K562 (cell line): ENCODE results near the gene RBX1. TPM values are rescaled to one million over a fixed set of nuclear protein-coding genes. Genes with fewer than 3 reads are reported as not detected.

Experiments used
- ATAC-seq: fragments of 200-7000 bp; cut with Tn5 transposase; 3 replicates; pipeline ENCODE4 v1.9.1; 2020; ENCODE audit warnings: moderate library complexity
- BruUV-seq: library from RNA; stranded (reverse); fragments of 400-500 nt; replicated peaks from 2 replicates; lab custom pipeline; 2021; lab: Mats Ljungman, UMichigan
- CTCF ChIA-PET: fragments of 300-600 bp; formaldehyde crosslinking; extraction: SDS; loops from one replicate; lab custom pipeline; 2021; ENCODE audit warnings: low intra/inter-chr PET ratio; lab: Yijun Ruan, JAX
- POLR2A ChIA-PET: fragments of 300-600, 350-650 bp; sonication (Branson Sonifier 250); formaldehyde crosslinking; extraction: SDS; loops from one replicate; lab custom pipeline; 2021; ENCODE audit warnings: antibody characterized with exemption, inconsistent platforms; lab: Yijun Ruan, JAX
- DNase-seq, 4 experiments: peaks; one replicate each; pipeline versions ENCODE4 v3.0.0 to v3.0.0-alpha.2; 2011 to 2018; ENCODE audit warnings: low spot score in 3 of 4, mixed read lengths in 3 of 4; ENCODE audit errors: extremely low read depth in 1 of 4
- FAIRE-seq: peaks from 2 replicates; lab custom pipeline; 2011; peaks lifted over from hg19 to GRCh38; lab: Jason Lieb, UNC
- H2AFZ ChIP-seq: 2 replicates; pipeline ENCODE4 v1.6.0; 2011; ENCODE audit warnings: low read depth, low read length, control low read depth, inconsistent platforms
- H3K27ac ChIP-seq: fragments of 200-600 bp; 3 replicates; pipeline ENCODE4 v1.8.0; 2011; ENCODE audit warnings: low read depth, mild to moderate bottlenecking, control low read depth, inconsistent platforms, low read length, moderate library complexity, mixed read lengths; ENCODE audit errors: extremely low read depth
- H3K27me3 ChIP-seq, 2 experiments: fragments of 300-600 bp in 1 of 2; 2 replicates in 1 of 2; 3 replicates in 1 of 2; pipeline versions ENCODE4 v1.6.0 to v1.8.0; 2011; ENCODE audit warnings: inconsistent platforms in 2 of 2, low read length in 2 of 2, mild to moderate bottlenecking in 1 of 2, mixed read lengths in 1 of 2, moderate library complexity in 1 of 2; ENCODE audit not compliant: control insufficient read depth in 2 of 2, insufficient read depth in 2 of 2
- H3K36me3 ChIP-seq: fragments of 300-600 bp; 3 replicates; pipeline ENCODE4 v1.8.0; 2011; ENCODE audit warnings: mild to moderate bottlenecking, low read length, inconsistent platforms; ENCODE audit not compliant: control insufficient read depth, insufficient read depth
- H3K4me1 ChIP-seq, 2 experiments: fragments of 200-600 bp in 1 of 2; replicated peaks in 1 of 2; 2 replicates in 1 of 2; 3 replicates in 1 of 2; pipeline versions ENCODE4 v1.5.1 to v1.8.0; 2011; ENCODE audit warnings: inconsistent platforms in 2 of 2, low read length in 2 of 2, mild to moderate bottlenecking in 1 of 2, mixed read lengths in 1 of 2, moderate library complexity in 1 of 2; ENCODE audit not compliant: control insufficient read depth in 2 of 2, insufficient read depth in 2 of 2
- H3K4me2 ChIP-seq: 2 replicates; pipeline ENCODE4 v1.6.1; 2011; ENCODE audit warnings: low read length, control low read depth, inconsistent platforms, mixed read lengths; ENCODE audit not compliant: insufficient read depth
- H3K4me3 ChIP-seq: fragments of 200-600 bp; sonication (generic), shearing (Covaris generic); 2 replicates; pipeline ENCODE4 v1.5.1; 2016; ENCODE audit warnings: control low read depth, inconsistent platforms
- H3K79me2 ChIP-seq: fragments of 200-600 bp; 3 replicates; pipeline ENCODE4 v1.8.0; 2011; ENCODE audit warnings: low read length, inconsistent platforms; ENCODE audit not compliant: control insufficient read depth, insufficient read depth
- H3K9ac ChIP-seq, 2 experiments: 2 replicates each; pipeline versions ENCODE4 v1.6.0 to v1.6.1; 2011; ENCODE audit warnings: low read depth in 2 of 2, low read length in 2 of 2, control low read depth in 1 of 2, inconsistent platforms in 1 of 2, mild to moderate bottlenecking in 1 of 2, mixed read lengths in 1 of 2; ENCODE audit not compliant: insufficient read depth in 1 of 2
- H3K9me1 ChIP-seq: one replicate; pipeline ENCODE4 v1.6.0; 2011; ENCODE audit warnings: inconsistent platforms, mild to moderate bottlenecking, low read length, moderate library complexity; ENCODE audit not compliant: control insufficient read depth, insufficient read depth
- H3K9me3 ChIP-seq: replicated peaks from 2 replicates; pipeline ENCODE4 v1.5.1; 2011; ENCODE audit warnings: low read depth, low read length, inconsistent platforms; ENCODE audit not compliant: control insufficient read depth, insufficient read depth
- H4K20me1 ChIP-seq: replicated peaks from 2 replicates; pipeline ENCODE4 v1.6.1; 2011; ENCODE audit warnings: low read length, inconsistent platforms, mixed read lengths; ENCODE audit not compliant: control insufficient read depth, insufficient read depth
- ARID2 ChIP-seq: fragments of 450-650 bp; IDR thresholded peaks from 2 replicates; pipeline ENCODE4 v1.6.1; 2017; ENCODE audit warnings: antibody characterized with exemption, mild to moderate bottlenecking
- CREB3 ChIP-seq: fragments of 450-650 bp; conservative IDR thresholded peaks from 2 replicates; pipeline ENCODE4 v1.6.1; 2016; ENCODE audit warnings: missing genetic modification characterization, low read depth, mild to moderate bottlenecking, missing compliant biosample characterization, moderate library complexity
- FOXP1 ChIP-seq: sonication (generic); formaldehyde crosslinking; IDR thresholded peaks from 2 replicates; pipeline ENCODE4 v1.8.0; 2022; ENCODE audit warnings: mild to moderate bottlenecking, missing genetic modification reagents
- HOMEZ ChIP-seq: fragments of 250-450 bp; sonication (Bioruptor Pico); IDR thresholded peaks from 2 replicates; pipeline ENCODE4 v1.4.0; 2020; ENCODE audit warnings: mild to moderate bottlenecking, moderate library complexity
- HOXB6 ChIP-seq: fragments of 250-450 bp; sonication (Bioruptor Pico); IDR thresholded peaks from 2 replicates; pipeline ENCODE4 v1.5.1; 2022; ENCODE audit warnings: mild to moderate bottlenecking, borderline replicate concordance
- IFI16 ChIP-seq: fragments of 250-450 bp; sonication (Bioruptor Pico); IDR thresholded peaks from 2 replicates; pipeline ENCODE4 v2.1.2; 2022; ENCODE audit warnings: mild to moderate bottlenecking, inconsistent platforms
- PHF21A ChIP-seq: fragments of 450-650 bp; IDR thresholded peaks from 2 replicates; pipeline ENCODE4 v1.6.1; 2017; ENCODE audit warnings: low read depth, borderline replicate concordance
- THRB ChIP-seq: fragments of 450-650 bp; formaldehyde crosslinking; conservative IDR thresholded peaks from 2 replicates; pipeline ENCODE4 v1.4.0; 2022; ENCODE audit warnings: mild to moderate bottlenecking, missing genetic modification characterization
- ZNF23 ChIP-seq: fragments of 250-450 bp; sonication (Bioruptor Pico); IDR thresholded peaks from 2 replicates; pipeline ENCODE4 v1.4.0; 2020; ENCODE audit warnings: mild to moderate bottlenecking
- ZNF592 ChIP-seq: fragments of 450-650 bp; IDR thresholded peaks from 2 replicates; pipeline ENCODE4 v1.6.1; 2017; ENCODE audit warnings: antibody characterized with exemption, mild to moderate bottlenecking
- WGBS: fragments of 100-300 bp; shearing (Covaris generic); methylation state at CpG from one replicate; pipeline ENCODE4 v1.1.6; 2016; ENCODE audit warnings: low coverage, mixed read lengths; ENCODE audit not compliant: insufficient coverage; ENCODE audit errors: missing lambda C conversion rate; 5-methylcytosine and 5-hydroxymethylcytosine counted together
- in situ Hi-C: fragments of 300-500 bp; cut with MboI; formaldehyde crosslinking; loops from 4 replicates; pipeline ENCODE4 v1.15.0; 2018; ENCODE audit warnings: inconsistent platforms, mixed read lengths
- intact Hi-C: fragments of 100-400 bp; cut with micrococcal nuclease; formaldehyde crosslinking; loops from 2 replicates; pipeline ENCODE4 v1.14.2; 2022
- polyA plus RNA-seq, 8 experiments: library from polyadenylated mRNA; depleted of rRNA in 4 of 8; stranded (reverse) in 5 of 8; unstranded in 3 of 8; fragments of >200 nt; fragmentation: Nextera tagmentation in 2 of 8; fragmentation: Illumina TruSeq in 1 of 8; extraction: Ambion mirVana in 2 of 8; extraction: Trizol in 1 of 8; gene quantifications; 2 replicates each; pipeline versions ENCODE4 v1.2.1 to v1.2.3, GENCODE V29; 2011 to 2014; ENCODE audit warnings: inconsistent platforms in 1 of 8, missing spikeins in 1 of 8
- total RNA-seq, 7 experiments: library from RNA; depleted of rRNA in 6 of 7; stranded (reverse); fragments of >200 nt in 6 of 7; fragmentation: Illumina TruSeq in 2 of 7; extraction: Trizol in 2 of 7; gene quantifications; 2 replicates each; pipeline versions ENCODE4 v1.2.1 to v1.2.3, GENCODE V29; 2011 to 2021; ENCODE audit warnings: low replicate concordance in 1 of 7

Gene RBX1
- total and polyA plus RNA-seq, 9 of the 15 experiments (the other 6 are each of a cell fraction or from before 2014, with no cell fraction given), result 44.0 to 259 (median 67.9) TPM

GRCh38 chr22:40995821-40996220 lies 44.6 kb downstream of the RBX1 start:
- H3K4me2 ChIP-seq, result no peak overlapping the region
- intact Hi-C loops (no loop called here), in situ Hi-C loops (no loop called here)
- ATAC-seq (no peak), DNase-seq (no peak), FAIRE-seq (no peak)
- TF ChIP-seq THRB (CRISPR knock-in tag), result no peak
- TF ChIP-seq ARID2, result no peak
- no peak for TF ChIP-seq CREB3
- no peak for TF ChIP-seq HOXB6 (CRISPR knock-in tag)
- no peak for TF ChIP-seq FOXP1 (CRISPR knock-in tag)
- no peak for TF ChIP-seq ZNF23 (CRISPR knock-in tag)
- TF ChIP-seq PHF21A, result no peak
- TF ChIP-seq HOMEZ (CRISPR knock-in tag), result no peak
- TF ChIP-seq IFI16 (CRISPR knock-in tag), result no peak
- no peak for TF ChIP-seq ZNF592
- CTCF ChIA-PET, result no interaction called here
- H3K9ac ChIP-seq, result no peak overlapping the region
- H2AFZ ChIP-seq, result no peak overlapping the region
- H3K4me3 ChIP-seq, result no peak overlapping the region
- no peaks in the 10 kb centered on the region; a peak in 1 of 5 replicates for H3K4me1 ChIP-seq
- no peaks in the 10 kb centered on the region for H3K79me2 ChIP-seq
- H3K9me3 ChIP-seq, result no peaks in the 10 kb centered on the region
- POLR2A ChIA-PET, result interaction anchor here (0.6 to 1.2 kb wide), 3 partner anchors 24 to 625 kb away, joined by 3 to 4 read pairs (median 4); no protein-coding TSS in a partner anchor
- no peaks in the 10 kb centered on the region for H3K9me1 ChIP-seq
- no TSS peak for BruUV-seq
- H3K27me3 ChIP-seq, result peaks cover 7 to 21% of the 10 kb centered on the region in 2 experiments
- no peaks in the 10 kb centered on the region for H4K20me1 ChIP-seq
- H3K36me3 ChIP-seq, result no peaks in the 10 kb centered on the region
- WGBS, result 35% methylated on average over 3 of the region's 4 CpGs
- no peak overlapping the region for H3K27ac ChIP-seq
